ENCODE data around the gene CMTM8.
"Not testable (repeated sequence)": the region's sequence is repeated elsewhere in the genome, so short reads cannot be mapped to it uniquely, and the experiment has no call there.

CMTM8 gene

GRCh38 chr3:32383136-32383711 lies 144.7 kb downstream of the CMTM8 start:
- no peak for DNase-seq

- DNase-seq = no peak
These were observed 146.5 kb downstream of the CMTM8 start for GRCh38 chr3:32384938-32385337.

- no peak for DNase-seq
These were observed 149.0 kb downstream of the CMTM8 start for GRCh38 chr3:32387512-32387911.

- not testable (repeated sequence) for DNase-seq
These were observed 151.1 kb downstream of the CMTM8 start for GRCh38 chr3:32389577-32389976.

- DNase-seq = peak; percentile 49
These were observed 153.4 kb downstream of the CMTM8 start, which contains the start of gene CMTM7 for GRCh38 chr3:32391643-32392535. CMTM7 (plus strand) TSS chr3:32391853; CDS start chr3:32391907, 54 bp downstream.

GRCh38 chr3:32392536-32393302 lies 154.2 kb downstream of the CMTM8 start:
- peak; percentile 46 for DNase-seq

- DNase-seq = no peak
These were observed 157.0 kb downstream of the CMTM8 start for GRCh38 chr3:32395496-32395895.

- DNase-seq = no peak
These were observed 159.5 kb downstream of the CMTM8 start for GRCh38 chr3:32397941-32398340.

GRCh38 chr3:32398531-32398930 lies 160.1 kb downstream of the CMTM8 start:
- DNase-seq = no peak

GRCh38 chr3:32399030-32399620 lies 160.6 kb downstream of the CMTM8 start:
- DNase-seq = peak; percentile 15

- DNase-seq = no peak
These were observed 162.6 kb downstream of the CMTM8 start for GRCh38 chr3:32401126-32401525.

GRCh38 chr3:32401556-32402081 lies 163.1 kb downstream of the CMTM8 start:
- peak; percentile 44 for DNase-seq

- DNase-seq = no peak
These were observed 165.2 kb downstream of the CMTM8 start for GRCh38 chr3:32403663-32404062.

- DNase-seq = no peak
These were observed 166.2 kb downstream of the CMTM8 start for GRCh38 chr3:32404714-32405113.

- DNase-seq = no peak
These were observed 166.7 kb downstream of the CMTM8 start for GRCh38 chr3:32405155-32405554.

- DNase-seq = no peak
These were observed 167.3 kb downstream of the CMTM8 start for GRCh38 chr3:32405711-32406323.

- DNase-seq = no peak
These were observed 168.3 kb downstream of the CMTM8 start for GRCh38 chr3:32406486-32407408.

GRCh38 chr3:32410367-32411246 lies 172.1 kb downstream of the CMTM8 start:
- no peak for DNase-seq

- DNase-seq = no peak
These were observed 173.0 kb downstream of the CMTM8 start for GRCh38 chr3:32411442-32411841.

GRCh38 chr3:32412887-32413286 lies 174.4 kb downstream of the CMTM8 start:
- DNase-seq = no peak

Measured in stimulated activated naive CD4-positive, alpha-beta T cell treated with Interleukin-2 at 50 U/mL for 16 hours (primary cell).